Neutrophil (primary cell): ENCODE measurements around the gene TUBB4A.

ENCODE experiments used
- H3K27ac ChIP-seq: fragments of 200-600 bp; sonication (generic); 2 replicates; pipeline ENCODE4 v1.5.1; 2016; ENCODE audit warnings: mild to moderate bottlenecking, moderate library complexity
- H3K27me3 ChIP-seq: fragments of 200-600 bp; sonication (generic); 2 replicates; pipeline ENCODE4 v1.6.0; 2016; ENCODE audit warnings: mild to moderate bottlenecking
- H3K36me3 ChIP-seq: fragments of 200-600 bp; sonication (generic); 2 replicates; pipeline ENCODE4 v1.5.1; 2017
- H3K4me1 ChIP-seq, 2 experiments: fragments of 200-600 bp in 1 of 2; sonication (generic) in 1 of 2; 1 replicate in 1 of 2; 2 replicates in 1 of 2; pipeline versions ENCODE4 v1.5.1 to v1.6.1; 2013 to 2016; ENCODE audit warnings: low read depth in 1 of 2, low read length in 1 of 2, mild to moderate bottlenecking in 1 of 2, moderate library complexity in 1 of 2; ENCODE audit not compliant: control insufficient read depth in 1 of 2, insufficient read depth in 1 of 2
- H3K4me3 ChIP-seq, 2 experiments: fragments of 200-600 bp in 1 of 2; sonication (generic) in 1 of 2; 1 replicate in 1 of 2; 2 replicates in 1 of 2; pipeline ENCODE4 v1.5.1; 2013 to 2016; ENCODE audit warnings: low read depth in 1 of 2, low read length in 1 of 2, mild to moderate bottlenecking in 1 of 2, moderate library complexity in 1 of 2
- H3K9me3 ChIP-seq: fragments of 200-600 bp; sonication (generic); 2 replicates; pipeline ENCODE4 v1.5.1; 2016
- CTCF ChIP-seq: fragments of 200-600 bp; sonication (generic); IDR thresholded peaks from 2 replicates; pipeline ENCODE4 v1.5.1; 2016; ENCODE audit warnings: antibody characterized with exemption

TUBB4A gene

GRCh38 chr19:6479836-6480398 lies 22.2 kb downstream of the TUBB4A start:
- Histone ChIP-seq H3K27me3 (no peaks in the 10 kb centered on the region), H3K4me3 (no peak overlapping the region), H3K36me3 (peaks cover 42% of the 10 kb centered on the region), H3K9me3 (no peaks in the 10 kb centered on the region), H3K4me1 (peaks cover 19 to 21% of the 10 kb centered on the region in 2 experiments), H3K27ac (no peak overlapping the region)
- no peak for TF ChIP-seq CTCF

- H3K4me3 ChIP-seq = no peak overlapping the region
- no peak overlapping the region for H3K27ac ChIP-seq
- peaks cover 53% of the 10 kb centered on the region for H3K36me3 ChIP-seq
- H3K9me3 ChIP-seq = no peaks in the 10 kb centered on the region
- peaks cover 19 to 21% of the 10 kb centered on the region in 2 experiments for H3K4me1 ChIP-seq
- TF ChIP-seq CTCF = no peak
- no peaks in the 10 kb centered on the region for H3K27me3 ChIP-seq
Measured at GRCh38 chr19:6478815-6479214, 23.3 kb downstream of the TUBB4A start.

- peaks cover 71% of the 10 kb centered on the region for H3K36me3 ChIP-seq
- H3K4me3 ChIP-seq = no peak overlapping the region
- H3K27me3 ChIP-seq = no peaks in the 10 kb centered on the region
- no peak overlapping the region for H3K27ac ChIP-seq
- H3K9me3 ChIP-seq = no peaks in the 10 kb centered on the region
- peaks cover 16% of the 10 kb centered on the region in 2 experiments for H3K4me1 ChIP-seq
- TF ChIP-seq CTCF = no peak
Measured at GRCh38 chr19:6476896-6477431, 25.1 kb downstream of the TUBB4A start.

DNA sequence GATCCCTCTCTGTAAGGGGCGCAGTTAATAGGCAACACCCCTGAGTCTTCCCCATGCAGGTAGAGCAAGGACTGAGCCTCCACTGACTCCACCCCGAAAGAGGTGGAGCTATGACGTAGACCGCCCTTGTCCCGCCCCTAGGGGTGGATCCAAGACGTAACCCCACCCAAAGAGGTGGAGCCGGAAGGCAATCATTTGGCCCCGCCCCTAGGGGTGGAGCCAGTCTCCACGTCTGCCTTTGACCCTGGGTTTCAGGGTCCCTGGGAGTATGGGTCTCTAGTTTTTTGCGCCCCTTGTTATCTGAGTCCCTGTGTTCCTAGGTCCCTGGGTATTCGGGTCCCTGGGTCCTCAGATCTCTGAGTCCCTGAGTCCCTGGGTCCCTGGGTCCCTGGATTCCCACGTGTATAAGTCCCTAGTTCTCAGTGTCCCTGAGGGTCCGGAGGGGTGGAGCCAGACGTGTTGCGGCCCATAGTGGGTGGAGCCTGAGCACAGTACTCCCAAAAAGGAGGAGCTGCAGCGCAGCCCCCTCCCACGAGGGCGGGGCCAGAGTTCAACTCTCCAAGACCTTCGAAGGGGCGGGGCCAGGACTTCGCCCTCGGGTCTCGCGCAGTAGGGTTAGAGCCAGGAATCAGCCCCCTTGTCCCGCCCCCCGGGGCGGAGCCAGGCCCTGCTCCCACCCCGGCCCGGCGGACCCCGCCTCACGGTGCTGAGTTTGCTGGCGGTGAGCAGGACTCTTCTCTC lies 25.8 kb downstream of the TUBB4A start:
- Histone ChIP-seq H3K36me3 (peaks cover 78% of the 10 kb centered on the region), H3K27me3 (no peaks in the 10 kb centered on the region), H3K9me3 (no peaks in the 10 kb centered on the region), H3K27ac (no peak overlapping the region), H3K4me1 (peaks cover 12 to 13% of the 10 kb centered on the region in 2 experiments), H3K4me3 (no peak overlapping the region)
- TF ChIP-seq CTCF = no peak

DNA sequence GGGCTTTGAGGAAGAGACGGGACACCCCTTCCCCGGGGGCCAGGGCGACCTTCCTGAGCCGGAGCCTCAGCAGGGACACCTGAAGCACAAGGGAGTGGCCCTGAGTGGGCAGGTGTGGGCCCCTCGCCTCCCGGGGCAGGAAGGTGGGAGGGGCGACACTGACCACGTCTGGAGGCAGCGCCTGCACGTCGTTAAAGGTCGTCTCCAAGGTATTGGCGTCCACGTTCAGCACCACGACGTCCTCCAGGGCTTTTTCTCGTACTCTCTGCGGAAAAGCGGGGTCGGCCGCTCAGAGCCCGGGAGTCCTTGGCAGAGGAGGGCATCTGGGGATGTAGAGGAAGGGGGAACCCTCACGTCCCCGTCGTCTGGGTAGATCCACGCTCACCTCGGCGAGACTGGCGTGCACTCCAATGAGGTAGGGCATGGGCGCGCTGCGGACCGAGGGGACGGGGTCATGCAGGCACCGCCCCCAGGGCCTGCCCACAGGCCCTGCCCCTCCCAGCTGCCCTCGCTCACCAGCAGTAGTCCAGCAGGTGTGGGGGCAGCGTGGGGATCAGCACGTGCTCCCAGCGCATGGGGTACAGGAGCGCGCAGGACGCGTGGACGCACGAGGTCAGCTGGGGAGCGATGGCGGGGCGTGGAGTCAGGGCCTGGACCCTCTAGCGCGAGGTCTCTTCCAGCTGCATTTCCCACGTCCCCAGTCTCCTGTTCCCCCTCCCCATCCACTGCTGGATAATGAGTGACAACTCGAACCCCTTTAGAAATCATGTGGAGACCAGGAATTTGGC lies 26.6 kb downstream of the TUBB4A start:
- H3K27ac ChIP-seq = no peak overlapping the region
- H3K36me3 ChIP-seq = peaks cover 86% of the 10 kb centered on the region
- no peaks in the 10 kb centered on the region for H3K9me3 ChIP-seq
- no peaks in the 10 kb centered on the region for H3K27me3 ChIP-seq
- H3K4me1 ChIP-seq = peaks cover 5% of the 10 kb centered on the region in 2 experiments
- no peak for TF ChIP-seq CTCF
- H3K4me3 ChIP-seq = no peak overlapping the region
